KMS-11 (cell line): ENCODE measurements around the gene SLC5A12.

Experiments
- H2AFZ ChIP-seq: fragments of 200-600 bp; sonication (generic); 2 replicates; pipeline ENCODE4 v1.6.1; 2016; ENCODE audit warnings: antibody characterized with exemption, mixed run types, low read depth
- H3K27ac ChIP-seq: fragments of 200-600 bp; sonication (generic); 2 replicates; pipeline ENCODE4 v1.6.1; 2016; ENCODE audit warnings: mild to moderate bottlenecking, mixed run types
- H3K27me3 ChIP-seq: fragments of 200-600 bp; sonication (generic); 2 replicates; pipeline ENCODE4 v1.6.1; 2017; ENCODE audit warnings: mild to moderate bottlenecking, low read depth, mixed run types, moderate library complexity; ENCODE audit not compliant: insufficient read depth
- H3K36me3 ChIP-seq: fragments of 200-600 bp; sonication (generic); 2 replicates; pipeline ENCODE4 v1.6.1; 2017; ENCODE audit warnings: mild to moderate bottlenecking, mixed run types; ENCODE audit not compliant: insufficient read depth
- H3K4me1 ChIP-seq: fragments of 200-600 bp; sonication (generic); 2 replicates; pipeline ENCODE4 v1.6.1; 2016; ENCODE audit warnings: mild to moderate bottlenecking, low read depth, mixed run types; ENCODE audit not compliant: poor library complexity, severe bottlenecking
- H3K4me2 ChIP-seq: fragments of 200-600 bp; sonication (generic); 2 replicates; pipeline ENCODE4 v1.7.0; 2016; ENCODE audit warnings: mild to moderate bottlenecking, mixed run types
- H3K4me3 ChIP-seq: fragments of 200-600 bp; sonication (generic); IDR thresholded peaks from 2 replicates; pipeline ENCODE4 v1.6.1; 2017; ENCODE audit warnings: low read depth, low read length, mixed read lengths; ENCODE audit not compliant: insufficient read depth
- H3K79me2 ChIP-seq: fragments of 200-600 bp; sonication (generic); 2 replicates; pipeline ENCODE4 v1.6.1; 2016; ENCODE audit warnings: low read depth, mixed run types; ENCODE audit not compliant: insufficient read depth
- H3K9ac ChIP-seq: fragments of 200-600 bp; sonication (generic); 2 replicates; pipeline ENCODE4 v1.6.1; 2016; ENCODE audit warnings: mild to moderate bottlenecking, mixed run types
- H4K20me1 ChIP-seq: fragments of 200-600 bp; sonication (generic); 2 replicates; pipeline ENCODE4 v1.6.1; 2016; ENCODE audit warnings: mild to moderate bottlenecking, mixed run types; ENCODE audit not compliant: insufficient read depth
- CTCF ChIP-seq: fragments of 200-600 bp; sonication (generic); conservative IDR thresholded peaks from 2 replicates; pipeline ENCODE4 v1.6.1; 2017; ENCODE audit warnings: low read depth, mild to moderate bottlenecking, antibody characterized with exemption, low read length, moderate library complexity, mixed read lengths

Gene SLC5A12

DNA sequence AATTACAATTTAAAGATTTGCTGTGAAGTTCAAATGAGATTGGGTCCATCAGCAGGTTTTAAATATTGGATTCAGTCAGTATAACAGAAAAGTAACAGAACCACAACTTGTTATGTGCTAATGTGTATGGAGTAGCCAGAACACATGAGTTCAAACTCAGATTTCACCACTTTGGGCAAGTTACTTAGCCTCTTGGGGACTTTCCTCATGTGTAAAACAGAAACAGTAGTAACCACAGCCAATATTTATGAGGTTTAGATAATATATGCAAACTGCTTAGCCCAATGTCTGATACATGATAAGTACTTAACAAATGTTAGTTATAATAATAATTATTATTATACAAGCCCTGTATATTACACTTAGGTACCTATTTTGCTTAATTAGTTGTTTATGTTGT, 21.8 kb upstream of the SLC5A12 start:
- peak overlapping the region; percentile 61 for H3K4me2 ChIP-seq
- H3K79me2 ChIP-seq = no peaks in the 10 kb centered on the region
- H4K20me1 ChIP-seq = no peaks in the 10 kb centered on the region
- peaks cover 38% of the 10 kb centered on the region for H3K4me1 ChIP-seq
- no peak overlapping the region for H3K9ac ChIP-seq
- no peaks in the 10 kb centered on the region for H3K27me3 ChIP-seq
- no peaks in the 10 kb centered on the region for H3K36me3 ChIP-seq
- no peak overlapping the region for H3K4me3 ChIP-seq
- no peak for TF ChIP-seq CTCF
- H3K27ac ChIP-seq = 0 out of 2 replicates have a peak overlapping the region, but pooled peaks have one; percentile 19
- H2AFZ ChIP-seq = no peak overlapping the region

GRCh38 chr11:26742966-26743365, 21.1 kb upstream of the SLC5A12 start:
- Histone ChIP-seq H3K9ac (no peak overlapping the region), H2AFZ (no peak overlapping the region), H3K4me1 (peaks cover 38% of the 10 kb centered on the region), H4K20me1 (no peaks in the 10 kb centered on the region), H3K4me2 (peak overlapping the region; percentile 61), H3K27me3 (no peaks in the 10 kb centered on the region), H3K27ac (0 out of 2 replicates have a peak overlapping the region, but pooled peaks have one; percentile 19), H3K79me2 (no peaks in the 10 kb centered on the region), H3K36me3 (no peaks in the 10 kb centered on the region), H3K4me3 (no peak overlapping the region)
- no peak for TF ChIP-seq CTCF

- TF ChIP-seq CTCF = no peak
- Histone ChIP-seq H3K4me3 (no peak overlapping the region), H3K9ac (no peak overlapping the region), H3K4me1 (peaks cover 34% of the 10 kb centered on the region), H4K20me1 (no peaks in the 10 kb centered on the region), H3K79me2 (no peaks in the 10 kb centered on the region), H2AFZ (no peak overlapping the region), H3K36me3 (no peaks in the 10 kb centered on the region), H3K27me3 (no peaks in the 10 kb centered on the region), H3K27ac (no peak overlapping the region), H3K4me2 (no peak overlapping the region)
These were observed 19.2 kb upstream of the SLC5A12 start for GRCh38 chr11:26741036-26741435.

GRCh38 chr11:26739366-26740073, 17.7 kb upstream of the SLC5A12 start:
- H3K9ac ChIP-seq = no peak overlapping the region
- no peak overlapping the region for H3K4me3 ChIP-seq
- H4K20me1 ChIP-seq = no peaks in the 10 kb centered on the region
- no peak overlapping the region for H2AFZ ChIP-seq
- H3K27ac ChIP-seq = no peak overlapping the region
- H3K27me3 ChIP-seq = no peaks in the 10 kb centered on the region
- H3K4me2 ChIP-seq = no peak overlapping the region
- TF ChIP-seq CTCF = no peak
- H3K79me2 ChIP-seq = no peaks in the 10 kb centered on the region
- H3K36me3 ChIP-seq = no peaks in the 10 kb centered on the region
- H3K4me1 ChIP-seq = peaks cover 19% of the 10 kb centered on the region
